GM21423 (cell line): ENCODE results near the gene SPATS2.

ENCODE experiments used
- ATAC-seq: cut with Tn5 transposase; IDR thresholded peaks from one replicate; pipeline ENCODE4 v1.9.1; 2021; ENCODE audit warnings: mild to moderate bottlenecking, moderate library complexity; ENCODE audit not compliant: unreplicated experiment

Gene SPATS2

DNA sequence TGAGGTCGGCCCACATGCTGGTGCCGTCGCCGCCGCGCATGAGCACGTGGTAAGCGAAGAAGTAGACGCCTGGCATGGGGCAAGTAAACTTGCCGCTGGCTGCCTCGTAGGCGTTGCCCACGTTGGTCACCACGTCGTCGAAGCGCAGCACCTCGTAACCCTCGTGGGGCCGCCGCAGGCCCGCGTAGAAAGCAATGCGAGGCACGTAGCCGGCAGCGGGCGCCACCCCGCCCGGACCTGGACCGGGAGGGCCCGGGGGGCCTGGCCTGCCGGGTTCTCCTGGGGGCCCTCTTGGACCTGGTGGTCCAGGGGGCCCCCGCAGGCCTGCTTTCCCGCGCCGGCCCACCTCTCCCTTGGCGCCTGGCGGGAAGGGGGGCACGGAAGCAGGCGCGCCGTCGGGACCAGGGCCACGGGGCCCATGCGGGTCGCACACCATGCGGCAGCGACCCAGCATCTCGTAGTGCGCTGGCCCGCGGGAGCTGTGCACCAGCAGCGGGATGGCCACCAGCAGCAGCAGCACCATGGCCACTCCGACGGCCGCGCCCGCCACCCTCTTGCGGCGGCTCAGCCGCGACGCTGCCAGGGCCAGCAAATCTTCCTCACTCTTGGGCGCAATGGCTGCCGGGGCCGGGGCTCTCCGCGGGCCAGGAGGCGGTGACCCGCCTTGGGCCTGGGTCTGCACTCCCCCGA is 31.2 kb upstream of the SPATS2 start:
- ATAC-seq: no peak

GRCh38 chr12:49336645-49337584 is 30.3 kb upstream of the SPATS2 start, which contains the start of gene C1QL4:
Gene C1QL4 (minus strand): TSS chr12:49337188. CDS start chr12:49336477, 711 bp downstream.
- no peak for ATAC-seq

- no peak for ATAC-seq
These were observed 28.3 kb upstream of the SPATS2 start for GRCh38 chr12:49338830-49339463.

DNA sequence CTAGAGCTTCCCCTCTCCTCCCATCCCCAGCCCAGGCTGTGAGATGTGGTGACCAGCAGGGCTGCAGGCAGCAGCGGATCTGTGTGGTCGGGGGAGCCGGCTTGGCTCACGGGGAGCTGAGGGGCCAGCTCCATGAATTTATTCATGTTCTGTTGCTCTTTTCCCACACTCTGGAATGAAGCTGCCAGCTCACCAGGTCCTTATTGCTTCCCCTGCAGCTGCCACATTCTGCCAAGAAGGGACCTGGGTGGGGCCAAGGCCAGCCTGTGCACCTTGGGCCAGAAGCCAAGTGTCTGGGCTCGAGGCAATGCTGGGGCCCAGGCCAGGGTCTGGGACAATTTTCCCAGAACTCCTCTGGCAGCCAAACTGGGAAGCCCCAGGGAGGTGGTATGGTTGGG is 27.8 kb upstream of the SPATS2 start:
- no peak for ATAC-seq

DNA sequence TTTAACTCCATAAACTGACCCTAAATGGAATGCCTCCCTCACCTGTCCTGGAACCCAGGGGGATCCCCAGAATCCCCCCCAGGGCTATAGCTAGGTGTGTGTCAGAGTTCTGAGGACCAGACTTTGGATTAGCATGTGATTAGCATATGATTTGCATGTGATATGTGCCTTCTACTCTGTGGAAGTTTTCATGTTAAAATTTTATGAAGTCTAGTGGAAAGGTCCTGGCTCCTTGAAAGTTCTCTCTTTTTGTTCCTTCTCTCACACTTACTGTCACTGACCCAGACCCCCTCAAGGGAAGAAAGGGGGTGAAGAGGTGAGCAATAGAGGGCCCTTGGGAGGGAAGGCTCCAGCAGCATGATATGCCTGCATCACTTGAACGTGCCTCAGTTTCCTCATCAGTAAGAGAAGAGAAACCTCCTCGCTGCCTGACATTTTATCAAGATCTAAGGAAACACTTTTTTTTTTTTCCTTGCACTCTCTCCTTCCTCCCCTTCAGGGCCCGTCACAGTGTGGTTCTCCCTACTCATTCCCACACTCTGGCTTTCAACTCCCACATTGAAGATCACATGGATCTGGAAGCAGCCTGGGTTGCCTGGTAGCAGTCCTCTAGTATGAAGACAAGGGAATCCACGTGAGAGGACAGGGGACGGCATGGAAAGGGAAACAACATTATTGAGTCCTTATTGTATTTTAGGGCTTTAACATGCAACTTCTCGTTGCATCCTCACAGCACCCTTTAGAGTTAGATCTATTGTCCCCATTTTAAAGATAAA is 27.0 kb upstream of the SPATS2 start:
- ATAC-seq: no peak

DNA sequence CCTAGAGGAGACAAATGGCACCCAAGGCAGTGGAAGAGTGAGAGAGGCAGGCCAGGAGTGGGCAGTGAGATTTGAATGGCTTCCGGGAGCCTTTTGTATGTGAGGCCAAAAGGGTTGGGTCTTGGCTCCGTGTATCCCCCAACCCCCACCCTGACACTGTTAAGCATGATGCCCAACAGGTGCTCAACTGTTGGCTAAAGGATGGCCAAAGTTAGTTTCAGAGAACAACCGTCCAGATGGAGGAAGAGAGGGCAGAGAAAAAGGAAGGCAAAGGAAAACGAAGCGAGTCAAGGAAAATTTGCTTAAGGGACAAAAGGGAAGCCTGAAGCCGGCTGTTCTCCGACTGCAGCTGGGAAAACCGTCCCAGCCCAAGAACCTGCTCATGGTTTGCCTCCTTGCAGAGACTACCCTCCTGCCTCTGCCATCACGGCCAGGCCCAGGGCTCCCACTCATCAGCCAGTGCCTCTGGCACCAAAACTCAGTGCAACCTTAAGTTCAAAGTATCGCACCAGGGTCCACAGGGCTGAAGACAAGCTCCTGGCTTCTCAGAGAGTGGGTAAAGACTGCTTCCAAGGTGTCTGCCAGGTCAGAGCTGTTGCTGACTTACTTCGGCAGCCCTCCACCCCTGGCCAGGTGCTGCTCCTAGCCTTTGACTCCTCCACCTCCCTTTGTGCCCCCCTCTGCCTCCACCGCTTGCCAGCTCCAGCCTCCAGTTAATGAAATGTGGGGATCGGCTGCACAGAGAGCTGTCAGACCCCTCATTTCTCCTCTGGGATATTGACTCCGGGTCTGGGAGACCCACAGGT is 26.1 kb upstream of the SPATS2 start:
- no peak for ATAC-seq

GRCh38 chr12:49341777-49342065 is 25.5 kb upstream of the SPATS2 start:
- no peak for ATAC-seq

DNA sequence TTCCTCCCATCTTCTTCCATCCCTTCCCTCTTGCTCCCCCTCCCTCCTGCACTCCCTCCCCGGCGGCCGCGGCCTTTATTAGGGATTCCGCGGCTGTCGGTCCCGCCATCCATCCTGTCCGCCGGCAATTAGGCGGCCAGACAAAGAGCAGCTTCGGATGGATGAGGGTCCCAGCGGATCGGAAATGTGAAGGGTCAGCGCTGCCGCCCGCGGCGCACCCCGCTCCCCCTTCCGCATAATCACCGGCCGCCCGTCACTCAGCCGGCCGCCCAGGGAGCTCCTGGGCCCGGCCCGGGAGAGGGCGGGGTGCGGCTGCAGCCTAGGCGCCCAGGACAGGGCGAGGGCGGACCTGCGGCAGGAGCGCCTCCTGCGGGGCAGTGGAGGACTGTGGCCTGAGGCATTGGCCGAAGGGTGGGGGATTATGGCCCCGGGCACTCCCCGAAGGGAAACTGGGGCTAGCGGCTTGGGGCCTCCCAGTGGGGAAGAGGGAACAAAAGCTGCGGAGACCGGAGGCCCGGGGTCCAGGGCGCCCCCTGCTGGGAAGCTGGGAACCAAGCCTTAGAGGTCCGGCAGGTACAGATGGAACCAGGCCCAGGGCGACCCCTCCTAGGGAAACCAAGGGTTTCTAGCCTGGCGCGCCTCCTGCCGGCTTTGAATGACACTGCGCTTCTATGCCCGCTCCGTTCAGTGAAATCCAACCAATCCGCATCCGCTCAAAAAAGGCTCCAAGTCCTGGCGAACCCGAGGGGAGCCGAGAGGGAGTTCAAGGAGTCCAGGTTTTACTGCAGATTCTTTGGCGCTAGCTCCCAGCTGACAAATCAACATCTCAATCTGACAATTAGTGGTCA is 25.0 kb upstream of the SPATS2 start:
- ATAC-seq: no peak

- no peak for ATAC-seq
These were observed 24.1 kb upstream of the SPATS2 start for GRCh38 chr12:49342914-49343731.

DNA sequence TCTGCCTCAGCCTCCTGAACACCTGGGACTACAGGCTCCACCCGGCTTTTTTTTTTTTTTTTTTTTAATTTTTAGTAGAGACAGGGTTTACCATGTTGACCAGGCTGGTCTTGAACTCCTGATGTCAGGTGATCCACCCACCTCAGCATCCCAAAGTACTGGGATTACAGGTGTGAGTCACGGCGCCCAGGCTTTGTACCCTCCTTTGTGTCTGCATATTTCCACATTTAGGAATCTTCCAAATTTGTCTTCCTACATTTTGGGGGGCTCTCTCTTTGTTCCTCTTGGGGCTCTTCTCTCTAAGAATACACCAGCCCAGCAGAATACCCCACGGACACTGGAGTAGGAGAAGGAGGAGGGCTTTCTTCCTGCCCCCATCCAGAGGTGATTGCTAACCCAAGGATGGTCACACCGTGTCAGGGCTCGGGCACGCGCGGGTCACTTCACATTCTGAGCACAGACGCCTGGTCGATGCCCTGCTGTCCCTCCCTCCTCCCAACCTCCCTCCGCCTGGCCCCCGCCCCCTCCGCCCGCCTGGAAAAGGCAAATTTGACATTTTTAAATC is 22.7 kb upstream of the SPATS2 start:
- ATAC-seq: no peak

DNA sequence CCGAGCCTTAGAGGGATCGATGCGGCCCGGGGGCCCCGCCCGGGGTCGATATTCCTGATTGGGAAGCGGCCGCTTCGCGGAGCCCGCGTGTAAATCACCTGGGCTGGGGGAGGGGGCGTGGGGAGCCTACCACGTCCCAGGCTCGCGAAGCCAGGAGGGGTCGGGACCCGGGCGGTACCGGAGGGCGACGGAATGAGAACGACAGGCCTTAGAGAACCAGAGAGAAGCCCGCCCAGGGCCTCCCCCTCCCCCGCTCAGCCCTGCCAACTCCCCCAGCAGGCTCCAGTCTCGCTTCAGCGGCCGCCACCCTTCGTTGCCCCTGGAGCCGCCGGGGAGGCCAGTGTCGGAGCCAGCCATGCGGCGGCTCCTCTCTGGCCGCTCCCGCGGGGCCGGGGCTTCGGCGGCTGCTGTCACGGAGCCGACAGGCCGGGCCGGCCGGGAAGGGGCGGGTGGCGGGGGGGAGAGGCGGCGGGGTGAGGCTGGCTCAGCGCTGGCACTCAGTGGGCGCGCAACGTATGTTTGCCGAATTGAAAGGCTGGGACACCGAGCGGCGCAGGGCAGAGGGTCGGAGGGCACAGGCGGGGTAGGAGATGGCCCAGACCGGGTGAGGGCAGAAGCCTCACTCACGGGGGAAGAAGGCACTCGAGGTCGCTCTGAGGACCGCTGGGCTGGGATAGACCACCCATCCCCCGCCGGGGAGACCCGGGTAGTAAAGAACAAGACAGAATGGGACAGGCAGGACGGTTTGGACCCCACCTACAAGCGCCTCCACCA is 22.0 kb upstream of the SPATS2 start:
- ATAC-seq: no peak

DNA sequence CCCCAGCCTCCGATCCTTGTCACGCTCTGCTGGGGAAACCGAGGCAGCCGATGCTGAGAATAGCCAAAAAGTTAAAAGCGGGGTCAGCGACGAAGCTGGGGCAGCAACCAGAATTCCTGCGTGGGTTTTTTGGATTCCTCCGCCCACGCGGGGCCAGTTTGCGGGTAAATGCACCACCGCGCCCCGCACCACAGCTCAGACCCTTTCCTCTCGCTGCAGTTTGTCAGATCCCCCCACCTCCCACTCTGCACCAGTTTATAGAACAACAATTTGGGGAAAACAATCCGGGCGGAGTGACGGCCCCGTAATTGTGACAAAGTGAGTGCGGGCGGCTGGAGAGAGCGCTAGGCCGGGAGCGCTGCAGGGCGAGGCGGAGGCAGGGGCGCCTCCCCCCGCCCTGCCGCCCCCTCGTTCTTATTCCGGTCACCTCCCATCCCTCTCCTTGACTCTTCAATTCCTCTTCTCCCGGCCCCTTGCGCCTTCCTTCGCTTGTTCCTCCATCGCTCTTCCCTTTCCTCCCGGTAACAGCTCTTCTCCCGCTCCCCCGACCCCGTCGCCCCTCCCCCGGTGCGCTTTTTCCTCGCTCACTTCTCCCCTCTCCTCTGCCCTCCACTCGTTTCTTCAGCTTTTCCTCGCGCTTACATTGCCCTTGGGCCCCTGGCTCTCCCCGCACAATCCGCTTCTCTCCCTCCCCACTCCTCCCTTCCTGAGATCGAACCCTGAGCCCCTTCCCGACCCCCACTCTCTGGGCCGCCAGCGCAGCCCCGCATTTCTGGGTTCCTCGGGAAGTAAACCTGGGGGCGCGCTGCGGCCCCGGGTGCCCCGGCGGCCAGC is 21.2 kb upstream of the SPATS2 start:
- ATAC-seq: no peak

DNA sequence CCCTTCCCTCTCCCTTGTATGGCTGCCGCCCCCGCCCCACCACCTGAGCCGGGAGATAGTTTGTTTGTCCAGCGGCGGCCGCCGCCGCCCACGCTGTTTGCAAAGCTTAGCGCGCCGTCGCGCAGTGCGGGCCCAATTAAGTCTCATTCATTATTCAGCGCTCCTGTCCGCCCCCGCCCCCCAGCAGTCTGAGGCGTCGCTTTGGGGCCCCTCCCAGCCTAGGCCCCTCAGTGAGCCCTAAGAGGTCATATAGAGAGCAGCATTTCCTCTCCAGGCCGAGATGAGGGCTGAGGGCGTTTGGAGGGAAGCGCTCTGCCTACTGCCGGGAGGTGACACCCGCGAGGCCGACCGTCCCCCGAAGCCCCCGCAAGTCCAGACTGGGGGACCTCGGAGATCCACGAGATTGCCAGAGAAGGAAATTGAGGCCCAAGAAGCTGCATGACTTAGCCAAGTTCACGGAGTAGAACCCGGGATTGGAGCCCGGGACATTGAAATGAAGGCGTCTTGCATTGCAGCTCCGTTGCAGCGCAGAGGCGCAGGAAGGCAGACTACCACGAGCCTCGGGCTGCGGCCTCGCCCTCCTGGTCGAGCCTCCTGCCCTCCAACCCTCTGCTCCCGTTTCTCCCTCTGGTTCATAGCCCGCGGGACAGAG is 20.5 kb upstream of the SPATS2 start, which contains the start of gene DNAJC22:
Gene DNAJC22, plus strand, starts transcription at position 230 of the 652 bp plus-strand sequence. CDS start 1,985 bp downstream, outside the sequence.
- ATAC-seq: no peak

GRCh38 chr12:49347311-49348193 is 19.7 kb upstream of the SPATS2 start:
- no peak for ATAC-seq

DNA sequence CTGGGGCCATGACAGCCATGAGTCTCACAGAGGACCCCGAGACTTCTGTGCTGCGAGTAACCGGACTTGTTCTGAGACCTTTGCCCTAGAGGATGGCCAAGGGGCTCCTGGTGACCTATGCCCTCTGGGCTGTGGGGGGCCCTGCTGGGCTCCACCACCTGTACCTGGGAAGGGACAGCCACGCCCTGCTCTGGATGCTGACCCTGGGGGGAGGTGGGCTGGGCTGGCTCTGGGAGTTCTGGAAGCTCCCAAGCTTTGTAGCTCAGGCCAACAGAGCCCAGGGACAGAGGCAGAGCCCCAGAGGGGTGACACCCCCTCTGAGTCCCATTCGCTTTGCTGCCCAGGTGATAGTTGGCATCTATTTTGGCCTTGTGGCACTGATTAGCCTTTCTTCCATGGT is 18.5 kb upstream of the SPATS2 start:
- no peak for ATAC-seq
